CD14-positive monocyte (primary cell): Measurements from ENCODE around the gene SNX30. TPM values are rescaled to one million over a fixed set of nuclear protein-coding genes. Genes with fewer than 3 reads are reported as not detected.

Experiments used
- DNase-seq, 3 donors: peaks; one replicate each; pipeline ENCODE4 v3.0.0-alpha.2; 2011 to 2022
- H2AFZ ChIP-seq: 2 replicates; pipeline ENCODE4 v1.6.0; 2012; ENCODE audit warnings: mild to moderate bottlenecking, low read depth, low read length, inconsistent platforms; ENCODE audit not compliant: insufficient read depth, poor library complexity, severe bottlenecking
- H3K27ac ChIP-seq, 2 donors: 1 replicate in 1 of 2; 2 replicates in 1 of 2; pipeline ENCODE4 v1.5.1; 2012 to 2013; ENCODE audit warnings: low read length in 2 of 2, control low read depth in 1 of 2, inconsistent platforms in 1 of 2, low read depth in 1 of 2, mild to moderate bottlenecking in 1 of 2
- H3K27me3 ChIP-seq, 2 donors: one replicate each; pipeline versions ENCODE4 v1.6.0 to v1.6.1; 2011 to 2013; ENCODE audit warnings: low read length in 2 of 2; ENCODE audit not compliant: control insufficient read depth in 2 of 2, insufficient read depth in 2 of 2
- H3K36me3 ChIP-seq, 2 donors: replicated peaks in 1 of 2; 1 replicate in 1 of 2; 2 replicates in 1 of 2; pipeline versions ENCODE4 v1.5.1 to v1.6.1; 2012 to 2013; ENCODE audit warnings: low read length in 2 of 2, control low read depth in 1 of 2, inconsistent platforms in 1 of 2, mild to moderate bottlenecking in 1 of 2; ENCODE audit not compliant: insufficient read depth in 2 of 2, control insufficient read depth in 1 of 2
- H3K4me1 ChIP-seq, 2 donors: 1 replicate in 1 of 2; 2 replicates in 1 of 2; pipeline versions ENCODE4 v1.5.1 to v1.6.1; 2012 to 2013; ENCODE audit warnings: low read length in 2 of 2, control low read depth in 1 of 2, inconsistent platforms in 1 of 2, mild to moderate bottlenecking in 1 of 2, moderate library complexity in 1 of 2; ENCODE audit not compliant: insufficient read depth in 2 of 2, control insufficient read depth in 1 of 2
- H3K4me2 ChIP-seq: replicated peaks from 2 replicates; pipeline ENCODE3; 2012; ENCODE audit warnings: low read length, moderate library complexity, mild to moderate bottlenecking; ENCODE audit not compliant: poor library complexity, severe bottlenecking; ENCODE audit errors: extremely low read depth
- H3K4me3 ChIP-seq, 3 experiments: fragments of 200-600 bp in 1 of 3; sonication (generic) in 1 of 3; replicated peaks in 1 of 3; 1 replicate in 2 of 3; 2 replicates in 1 of 3; pipeline ENCODE4 v1.5.1; 2011 to 2013; ENCODE audit warnings: low read length in 3 of 3, mild to moderate bottlenecking in 3 of 3, control low read depth in 2 of 3, low read depth in 2 of 3, inconsistent platforms in 1 of 3, moderate library complexity in 1 of 3
- H3K79me2 ChIP-seq: 2 replicates; pipeline ENCODE4 v1.6.0; 2012; ENCODE audit warnings: mild to moderate bottlenecking, control low read depth, inconsistent platforms, low read length, moderate library complexity; ENCODE audit not compliant: insufficient read depth
- H3K9ac ChIP-seq: 2 replicates; pipeline ENCODE4 v1.6.0; 2017; ENCODE audit warnings: low read length, mild to moderate bottlenecking; ENCODE audit not compliant: insufficient read depth, poor library complexity, severe bottlenecking
- H3K9me3 ChIP-seq, 2 donors: replicated peaks in 1 of 2; 1 replicate in 1 of 2; 2 replicates in 1 of 2; pipeline versions ENCODE4 v1.5.1 to v1.6.1; 2012 to 2013; ENCODE audit warnings: low read length in 2 of 2, control low read depth in 1 of 2; ENCODE audit not compliant: control insufficient read depth in 1 of 2, insufficient read depth in 1 of 2
- H4K20me1 ChIP-seq: 2 replicates; pipeline ENCODE4 v1.6.0; 2012; ENCODE audit warnings: mild to moderate bottlenecking, low read length, control low read depth, moderate library complexity; ENCODE audit not compliant: insufficient read depth
- H3K27ac Mint-ChIP-seq, 7 donors: one replicate each; pipeline ENCODE4 v1.8.0; 2020; ENCODE audit warnings: mild to moderate bottlenecking in 7 of 7, mixed read lengths in 7 of 7, moderate library complexity in 6 of 7, inconsistent platforms in 2 of 7
- H3K27me3 Mint-ChIP-seq, 3 donors: one replicate each; pipeline ENCODE4 v1.8.0; 2021 to 2022; ENCODE audit warnings: low read depth in 3 of 3, mild to moderate bottlenecking in 3 of 3, mixed read lengths in 3 of 3, moderate library complexity in 3 of 3, inconsistent platforms in 1 of 3
- H3K36me3 Mint-ChIP-seq, 2 donors: one replicate each; pipeline ENCODE4 v1.8.0; 2020; ENCODE audit warnings: mixed read lengths in 2 of 2, inconsistent platforms in 1 of 2, mild to moderate bottlenecking in 1 of 2
- H3K4me1 Mint-ChIP-seq: one replicate; pipeline ENCODE4 v1.8.0; 2020; ENCODE audit warnings: mild to moderate bottlenecking, mixed read lengths
- H3K4me3 Mint-ChIP-seq, 2 donors: one replicate each; pipeline ENCODE4 v1.8.0; 2020; ENCODE audit warnings: mild to moderate bottlenecking in 2 of 2, mixed read lengths in 2 of 2, moderate library complexity in 1 of 2
- H3K9me3 Mint-ChIP-seq, 7 donors: one replicate each; pipeline ENCODE4 v1.8.0; 2020 to 2022; ENCODE audit warnings: mixed read lengths in 7 of 7, mild to moderate bottlenecking in 6 of 7, moderate library complexity in 6 of 7, inconsistent platforms in 2 of 7
- CTCF ChIP-seq: fragments of 200-600 bp; IDR thresholded peaks from one replicate; pipeline ENCODE4 v1.8.0; 2022; ENCODE audit warnings: antibody characterized with exemption, mild to moderate bottlenecking
- WGBS: methylation state at CpG from one replicate; pipeline ENCODE4 v1.1.5; 2013; ENCODE audit warnings: missing lambda C conversion rate; ENCODE audit not compliant: insufficient coverage; 5-methylcytosine and 5-hydroxymethylcytosine counted together
- intact Hi-C, 2 donors: fragments of 100-400 bp; cut with micrococcal nuclease; formaldehyde crosslinking; loops; one replicate each; pipeline versions ENCODE4 v1.15.0 to v1.15.1; 2023
- polyA plus RNA-seq, 3 donors: library from polyadenylated mRNA; depleted of rRNA in 1 of 3; unstranded in 2 of 3; stranded (reverse) in 1 of 3; fragments of 300-500 nt in 2 of 3; fragments of >200 nt in 1 of 3; fragmentation: Illumina TruSeq in 2 of 3; gene quantifications; 1 replicate in 2 of 3; 2 replicates in 1 of 3; pipeline ENCODE4 v1.2.3, GENCODE V29; 2012 to 2021

The SNX30 gene
- polyA plus RNA-seq, 3 donors, result 10.3 to 31.3 (median 10.4) TPM

GRCh38 chr9:112764344-112764743, 13.8 kb downstream of the SNX30 start:
- intact Hi-C loops, result no loop called here
- H3K27ac ChIP-seq, result no peak overlapping the region
- Mint-ChIP-seq H3K4me3 (no peak overlapping the region), H3K36me3 (peaks cover 20% of the 10 kb centered on the region in 2 donors), H3K4me1 (peaks cover 29% of the 10 kb centered on the region), H3K27me3 (peaks cover 0 to 2% (median 2%) of the 10 kb centered on the region in 3 donors), H3K27ac (peak overlapping the region in 4 of 7 donors; percentile 32 to 68 (median 52)), H3K9me3 (peaks cover 0 to 7% (median 6%) of the 10 kb centered on the region in 7 donors)
- H3K4me1 ChIP-seq, result no peaks in the 10 kb centered on the region
- H3K79me2 ChIP-seq, result peaks cover 94% of the 10 kb centered on the region
- H3K4me3 ChIP-seq, result no peak overlapping the region
- no peak for TF ChIP-seq CTCF
- peaks cover 99% of the 10 kb centered on the region for H4K20me1 ChIP-seq
- peaks cover 3 to 23% of the 10 kb centered on the region in 2 donors for H3K36me3 ChIP-seq
- no peak overlapping the region for H2AFZ ChIP-seq
- 90% methylated on average over 4 of the region's 5 CpGs for WGBS
- H3K9ac ChIP-seq, result no peak overlapping the region
- no peaks in the 10 kb centered on the region for H3K9me3 ChIP-seq
- no peak overlapping the region for H3K4me2 ChIP-seq
- no peaks in the 10 kb centered on the region for H3K27me3 ChIP-seq
- no peak for DNase-seq

GRCh38 chr9:112764837-112765236, 14.3 kb downstream of the SNX30 start:
- no peak overlapping the region for H3K4me3 Mint-ChIP-seq
- no peak for TF ChIP-seq CTCF
- intact Hi-C loops, result no loop called here

More at GRCh38 chr9:112764837-112765236, 14.3 kb downstream of the SNX30 start:
- Histone ChIP-seq H3K27me3 (no peaks in the 10 kb centered on the region), H3K9me3 (no peaks in the 10 kb centered on the region), H3K4me3 (no peak overlapping the region), H2AFZ (no peak overlapping the region), H4K20me1 (peaks cover 99% of the 10 kb centered on the region), H3K79me2 (peaks cover 94% of the 10 kb centered on the region), H3K36me3 (peaks cover 7 to 28% of the 10 kb centered on the region in 2 donors), H3K4me2 (no peak overlapping the region), H3K9ac (no peak overlapping the region), H3K27ac (peak overlapping the region in 1 of 2 donors; percentile 4), H3K4me1 (no peaks in the 10 kb centered on the region)
- DNase-seq, result no peak
- Mint-ChIP-seq H3K27me3 (peaks cover 0 to 2% (median 2%) of the 10 kb centered on the region in 3 donors), H3K27ac (peak overlapping the region in 4 of 7 donors; percentile 1 to 67 (median 19)), H3K9me3 (peaks cover 0 to 7% (median 6%) of the 10 kb centered on the region in 7 donors), H3K4me1 (peaks cover 26% of the 10 kb centered on the region), H3K36me3 (peaks cover 24 to 25% of the 10 kb centered on the region in 2 donors)
- 93% methylated on average over 6 of the region's 7 CpGs for WGBS
